WTC11 (cell line): ENCODE data around the gene ZIC1. TPM values are rescaled to one million over a fixed set of nuclear protein-coding genes. Genes with fewer than 3 reads are reported as not detected.
A peak's percentile ranks its signal among the peaks of the same experiment; 100 is the strongest.

Source experiments
- ATAC-seq: fragments of 200-7000 bp; cut with Tn5 transposase; 2 replicates; pipeline ENCODE4 v1.10.0; 2021; ENCODE audit warnings: mild to moderate bottlenecking, moderate library complexity
- CTCF ChIA-PET: fragments of 300-600 bp; sonication (Branson Sonifier 250); formaldehyde crosslinking; loops from one replicate; lab custom pipeline; 2021; ENCODE audit warnings: antibody characterized with exemption; lab: Charles Lee
- POLR2A ChIA-PET: fragments of 350-600 bp; sonication (Branson Sonifier 250); formaldehyde crosslinking; loops from one replicate; lab custom pipeline; 2021; ENCODE audit warnings: antibody characterized with exemption; lab: Charles Lee
- DNase-seq: peaks from one replicate; pipeline ENCODE4 v3.0.0; 2021; ENCODE audit warnings: low spot score
- H3K27ac Mint-ChIP-seq: 2 replicates; pipeline ENCODE4 v1.8.0; 2021; ENCODE audit warnings: mixed read lengths
- H3K27me3 Mint-ChIP-seq: 2 replicates; pipeline ENCODE4 v1.8.0; 2021; ENCODE audit warnings: low read depth, mild to moderate bottlenecking, moderate library complexity, mixed read lengths
- H3K36me3 Mint-ChIP-seq: 2 replicates; pipeline ENCODE4 v1.8.0; 2021; ENCODE audit warnings: mixed read lengths
- H3K4me1 Mint-ChIP-seq: 2 replicates; pipeline ENCODE4 v1.8.0; 2022; ENCODE audit warnings: mixed read lengths
- H3K4me3 Mint-ChIP-seq: 2 replicates; pipeline ENCODE4 v1.8.0; 2021; ENCODE audit warnings: mild to moderate bottlenecking, moderate library complexity, mixed read lengths
- H3K9me3 Mint-ChIP-seq: 2 replicates; pipeline ENCODE4 v1.8.0; 2021; ENCODE audit warnings: mixed read lengths
- ATF6 ChIP-seq: sonication (generic); formaldehyde crosslinking; IDR thresholded peaks from 2 replicates; pipeline ENCODE4 v1.8.1; 2023; ENCODE audit warnings: mild to moderate bottlenecking, missing genetic modification reagents
- CBFB ChIP-seq: sonication (generic); formaldehyde crosslinking; IDR thresholded peaks from 2 replicates; pipeline ENCODE4 v1.8.1; 2022; ENCODE audit warnings: mild to moderate bottlenecking, low read depth, missing genetic modification reagents
- CREM ChIP-seq: sonication (generic); formaldehyde crosslinking; IDR thresholded peaks from 2 replicates; pipeline ENCODE4 v1.8.1; 2022; ENCODE audit warnings: mild to moderate bottlenecking, missing genetic modification reagents, moderate library complexity
- EMX1 ChIP-seq: fragments of 250-450 bp; sonication (Bioruptor Pico); IDR thresholded peaks from 2 replicates; pipeline ENCODE4 v1.8.0; 2021; ENCODE audit warnings: mild to moderate bottlenecking
- ERG ChIP-seq: fragments of 250-450 bp; sonication (Bioruptor Pico); IDR thresholded peaks from 2 replicates; pipeline ENCODE4 v1.8.0; 2021; ENCODE audit warnings: mild to moderate bottlenecking
- GABPB1 ChIP-seq: sonication (generic); formaldehyde crosslinking; IDR thresholded peaks from 2 replicates; pipeline ENCODE4 v1.8.1; 2023; ENCODE audit warnings: mild to moderate bottlenecking, missing genetic modification reagents
- GRHL2 ChIP-seq: fragments of 250-450 bp; sonication (Bioruptor Pico); IDR thresholded peaks from 2 replicates; pipeline ENCODE4 v1.8.0; 2022; ENCODE audit warnings: mild to moderate bottlenecking, moderate library complexity; ENCODE audit not compliant: insufficient replicate concordance, severe bottlenecking
- JUN ChIP-seq: sonication (generic); formaldehyde crosslinking; IDR thresholded peaks from 2 replicates; pipeline ENCODE4 v1.8.0; 2023; ENCODE audit warnings: mild to moderate bottlenecking, missing genetic modification reagents
- KAT7 ChIP-seq: sonication (generic); formaldehyde crosslinking; IDR thresholded peaks from 2 replicates; pipeline ENCODE4 v1.8.1; 2023; ENCODE audit warnings: missing genetic modification reagents, mild to moderate bottlenecking, borderline replicate concordance
- NFE2L1 ChIP-seq: sonication (generic); formaldehyde crosslinking; IDR thresholded peaks from 2 replicates; pipeline ENCODE4 v1.8.1; 2023; ENCODE audit warnings: missing genetic modification reagents
- PRDM15 ChIP-seq: sonication (generic); formaldehyde crosslinking; IDR thresholded peaks from 2 replicates; pipeline ENCODE4 v1.8.0; 2022; ENCODE audit warnings: missing genetic modification reagents
- PRRX2 ChIP-seq: fragments of 250-450 bp; sonication (Bioruptor Pico); IDR thresholded peaks from 2 replicates; pipeline ENCODE4 v1.8.0; 2021; ENCODE audit warnings: mild to moderate bottlenecking
- TCF7 ChIP-seq: sonication (generic); formaldehyde crosslinking; IDR thresholded peaks from 2 replicates; pipeline ENCODE4 v1.8.0; 2022; ENCODE audit warnings: mild to moderate bottlenecking, low read depth, missing genetic modification reagents, moderate library complexity
- TEAD4 ChIP-seq: sonication (generic); formaldehyde crosslinking; IDR thresholded peaks from 2 replicates; pipeline ENCODE4 v1.8.0; 2022; ENCODE audit warnings: mild to moderate bottlenecking, missing genetic modification reagents
- TP53 ChIP-seq: sonication (generic); formaldehyde crosslinking; IDR thresholded peaks from 2 replicates; pipeline ENCODE4 v1.8.1; 2023; ENCODE audit warnings: mild to moderate bottlenecking, missing genetic modification reagents
- ZBTB43 ChIP-seq: sonication (generic); formaldehyde crosslinking; IDR thresholded peaks from 2 replicates; pipeline ENCODE4 v1.8.1; 2023; ENCODE audit warnings: mild to moderate bottlenecking, missing genetic modification reagents
- ZNF396 ChIP-seq: fragments of 250-450 bp; sonication (Bioruptor Pico); IDR thresholded peaks from 2 replicates; pipeline ENCODE4 v1.8.0; 2021; ENCODE audit warnings: mild to moderate bottlenecking, moderate library complexity, borderline replicate concordance
- ZNF512 ChIP-seq: sonication (generic); formaldehyde crosslinking; IDR thresholded peaks from 2 replicates; pipeline ENCODE4 v1.8.1; 2022; ENCODE audit warnings: missing genetic modification reagents, borderline replicate concordance
- total RNA-seq: library from RNA; stranded (reverse); gene quantifications from 3 replicates; pipeline ENCODE4 v1.2.3, GENCODE V29; 2021
- TF ChIP-seq, protein P1 (sequence below): sonication (generic); formaldehyde crosslinking; IDR thresholded peaks from 2 replicates; pipeline ENCODE4 v1.8.1; 2023; ENCODE audit warnings: mild to moderate bottlenecking, missing genetic modification reagents, moderate library complexity
- TF ChIP-seq, protein P2 (sequence below): sonication (generic); formaldehyde crosslinking; IDR thresholded peaks from 2 replicates; pipeline ENCODE4 v1.8.1; 2022; ENCODE audit warnings: low read depth, missing genetic modification reagents, borderline replicate concordance
- TF ChIP-seq, protein P3 (sequence below): sonication (generic); formaldehyde crosslinking; IDR thresholded peaks from 2 replicates; pipeline ENCODE4 v1.8.1; 2023; ENCODE audit warnings: mild to moderate bottlenecking, missing genetic modification reagents, moderate library complexity

Gene ZIC1
- total RNA-seq, 1 experiment from 2014 or later = 59.7 TPM

DNA sequence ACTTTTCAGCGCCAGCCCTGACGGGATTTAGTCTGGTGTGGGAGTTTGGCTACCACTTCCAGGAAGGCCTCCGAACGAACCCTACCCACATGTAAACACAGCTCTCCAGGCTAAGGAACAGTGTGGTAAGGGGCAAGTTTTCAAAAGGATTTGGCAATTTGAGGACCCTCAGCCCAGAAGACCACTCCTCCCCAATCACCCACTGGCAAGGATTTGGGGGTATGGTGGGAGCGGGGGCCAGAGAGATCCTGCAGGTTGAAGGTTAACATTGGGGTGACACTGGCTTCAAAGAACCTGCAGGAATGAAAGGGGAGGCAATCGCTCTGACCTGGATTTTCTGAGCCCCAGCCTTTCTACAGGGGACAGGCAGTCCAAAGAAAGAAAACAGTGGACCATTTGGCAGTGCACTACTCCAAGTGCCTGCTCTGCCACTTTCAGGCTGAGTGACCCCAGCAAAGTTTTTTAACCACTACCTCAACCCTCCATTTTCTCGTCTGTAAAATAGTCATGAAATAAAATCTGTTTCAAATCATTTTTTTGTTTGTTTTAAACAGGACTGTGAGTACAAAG lies 37.3 kb upstream of the ZIC1 start:
- Mint-ChIP-seq H3K4me3 (peak overlapping the region; percentile 49), H3K27ac (no peak overlapping the region), H3K9me3 (no peaks in the 10 kb centered on the region), H3K27me3 (peaks cover 100% of the 10 kb centered on the region), H3K4me1 (peaks cover 67% of the 10 kb centered on the region), H3K36me3 (no peaks in the 10 kb centered on the region)
- ATAC-seq = peak; percentile 14; the same call in 1 of the 2 replicates
- ChIA-PET POLR2A (interaction anchor here (1.3 kb wide), 1 partner anchor 12 kb away, joined by 3 read pairs; no protein-coding TSS in a partner anchor), CTCF (interaction anchor here (1.1 to 3.7 kb wide), 4 partner anchors 10 to 20 kb away, joined by 3 to 43 read pairs (median 15); no protein-coding TSS in a partner anchor)
- no peak for TF ChIP-seq EMX1
- TF ChIP-seq NFE2L1 (CRISPR knock-in tag) = no peak
- TF ChIP-seq ERG (CRISPR knock-in tag) = no peak
- no peak for TF ChIP-seq GABPB1
- DNase-seq = no peak

GRCh38 chr3:147372525-147373027 lies 36.6 kb upstream of the ZIC1 start:
- Mint-ChIP-seq H3K36me3 (no peaks in the 10 kb centered on the region), H3K4me3 (peak overlapping the region; percentile 49), H3K27ac (no peak overlapping the region), H3K9me3 (no peaks in the 10 kb centered on the region), H3K27me3 (peaks cover 100% of the 10 kb centered on the region), H3K4me1 (peaks cover 73% of the 10 kb centered on the region)
- DNase-seq = no peak
- ATAC-seq = peak; percentile 9; the same call in 1 of the 2 replicates
- ChIA-PET POLR2A (interaction anchor here (1.3 kb wide), 1 partner anchor 13 kb away, joined by 3 read pairs; no protein-coding TSS in a partner anchor), CTCF (interaction anchor here (0.6 to 3.7 kb wide), 5 partner anchors 11 to 33 kb away, joined by 3 to 43 read pairs (median 5); no protein-coding TSS in a partner anchor)
- TF ChIP-seq, protein P1, sequence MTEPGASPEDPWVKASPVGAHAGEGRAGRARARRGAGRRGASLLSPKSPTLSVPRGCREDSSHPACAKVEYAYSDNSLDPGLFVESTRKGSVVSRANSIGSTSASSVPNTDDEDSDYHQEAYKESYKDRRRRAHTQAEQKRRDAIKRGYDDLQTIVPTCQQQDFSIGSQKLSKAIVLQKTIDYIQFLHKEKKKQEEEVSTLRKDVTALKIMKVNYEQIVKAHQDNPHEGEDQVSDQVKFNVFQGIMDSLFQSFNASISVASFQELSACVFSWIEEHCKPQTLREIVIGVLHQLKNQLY (CRISPR knock-in tag) = no peak
- no peak for TF ChIP-seq CBFB (CRISPR knock-in tag)
- TF ChIP-seq, protein P2, sequence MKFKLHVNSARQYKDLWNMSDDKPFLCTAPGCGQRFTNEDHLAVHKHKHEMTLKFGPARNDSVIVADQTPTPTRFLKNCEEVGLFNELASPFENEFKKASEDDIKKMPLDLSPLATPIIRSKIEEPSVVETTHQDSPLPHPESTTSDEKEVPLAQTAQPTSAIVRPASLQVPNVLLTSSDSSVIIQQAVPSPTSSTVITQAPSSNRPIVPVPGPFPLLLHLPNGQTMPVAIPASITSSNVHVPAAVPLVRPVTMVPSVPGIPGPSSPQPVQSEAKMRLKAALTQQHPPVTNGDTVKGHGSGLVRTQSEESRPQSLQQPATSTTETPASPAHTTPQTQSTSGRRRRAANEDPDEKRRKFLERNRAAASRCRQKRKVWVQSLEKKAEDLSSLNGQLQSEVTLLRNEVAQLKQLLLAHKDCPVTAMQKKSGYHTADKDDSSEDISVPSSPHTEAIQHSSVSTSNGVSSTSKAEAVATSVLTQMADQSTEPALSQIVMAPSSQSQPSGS (CRISPR knock-in tag) = no peak
- TF ChIP-seq ZNF512 (CRISPR knock-in tag) = no peak
- no peak for TF ChIP-seq ZNF396
- TF ChIP-seq KAT7 (CRISPR knock-in tag) = no peak
- TF ChIP-seq ZBTB43 (CRISPR knock-in tag) = no peak
- TF ChIP-seq TEAD4 (CRISPR knock-in tag) = no peak
- TF ChIP-seq TP53 (CRISPR knock-in tag) = no peak
- TF ChIP-seq CREM (CRISPR knock-in tag) = no peak
- no peak for TF ChIP-seq GRHL2 (CRISPR knock-in tag)
- no peak for TF ChIP-seq PRRX2 (CRISPR knock-in tag)
- no peak for TF ChIP-seq TCF7 (CRISPR knock-in tag)
- TF ChIP-seq JUN (CRISPR knock-in tag) = no peak
- TF ChIP-seq PRDM15 = no peak
- no peak for TF ChIP-seq EMX1
- TF ChIP-seq, protein P3, sequence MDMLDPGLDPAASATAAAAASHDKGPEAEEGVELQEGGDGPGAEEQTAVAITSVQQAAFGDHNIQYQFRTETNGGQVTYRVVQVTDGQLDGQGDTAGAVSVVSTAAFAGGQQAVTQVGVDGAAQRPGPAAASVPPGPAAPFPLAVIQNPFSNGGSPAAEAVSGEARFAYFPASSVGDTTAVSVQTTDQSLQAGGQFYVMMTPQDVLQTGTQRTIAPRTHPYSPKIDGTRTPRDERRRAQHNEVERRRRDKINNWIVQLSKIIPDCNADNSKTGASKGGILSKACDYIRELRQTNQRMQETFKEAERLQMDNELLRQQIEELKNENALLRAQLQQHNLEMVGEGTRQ (CRISPR knock-in tag) = no peak
- TF ChIP-seq ATF6 = no peak
